Measurements from ENCODE around the gene CMTR1.

DNA sequence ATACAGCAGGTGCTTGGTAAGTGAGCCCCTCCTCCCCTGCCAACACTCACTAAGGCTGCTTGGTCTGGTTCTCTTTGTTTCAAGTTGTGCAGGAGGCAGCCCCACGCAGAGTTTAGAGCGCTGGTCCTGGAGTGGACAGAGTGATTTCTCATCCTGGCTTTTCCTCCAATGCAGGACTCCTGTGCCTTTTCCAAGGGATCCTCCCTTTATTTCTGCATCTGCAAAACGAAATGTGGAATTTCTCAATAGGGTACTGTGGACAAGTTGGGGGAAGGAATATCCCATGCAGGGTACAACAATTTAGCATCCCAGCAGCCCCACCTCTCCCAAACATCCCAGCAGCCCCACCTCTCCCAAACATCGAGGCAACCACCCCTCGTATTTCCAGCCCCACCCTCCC, 97.3 kb downstream of the CMTR1 start:
- TF ChIP-seq CHD2 (IDR thresholded peaks at IDR 0.05; ENCODE audit: borderline replicate concordance, low read depth, low read length) (no peak), POLR2A (IDR thresholded peaks at IDR 0.05; ENCODE audit: low read depth, low read length) (no peak), CHD1 (IDR thresholded peaks at IDR 0.05; ENCODE audit: low read depth, low read length) (no peak), POLR2AphosphoS5 (IDR thresholded peaks at IDR 0.05; ENCODE audit: low read length) (no peak), SUZ12 (IDR thresholded peaks at IDR 0.05; ENCODE audit: unreplicated experiment) (no peak), BHLHE40 (IDR thresholded peaks at IDR 0.05; ENCODE audit: borderline replicate concordance in 1 of 2, low read depth in 2 of 2, low read length in 1 of 2) (no peak)
- TF ChIP-seq, protein P1, sequence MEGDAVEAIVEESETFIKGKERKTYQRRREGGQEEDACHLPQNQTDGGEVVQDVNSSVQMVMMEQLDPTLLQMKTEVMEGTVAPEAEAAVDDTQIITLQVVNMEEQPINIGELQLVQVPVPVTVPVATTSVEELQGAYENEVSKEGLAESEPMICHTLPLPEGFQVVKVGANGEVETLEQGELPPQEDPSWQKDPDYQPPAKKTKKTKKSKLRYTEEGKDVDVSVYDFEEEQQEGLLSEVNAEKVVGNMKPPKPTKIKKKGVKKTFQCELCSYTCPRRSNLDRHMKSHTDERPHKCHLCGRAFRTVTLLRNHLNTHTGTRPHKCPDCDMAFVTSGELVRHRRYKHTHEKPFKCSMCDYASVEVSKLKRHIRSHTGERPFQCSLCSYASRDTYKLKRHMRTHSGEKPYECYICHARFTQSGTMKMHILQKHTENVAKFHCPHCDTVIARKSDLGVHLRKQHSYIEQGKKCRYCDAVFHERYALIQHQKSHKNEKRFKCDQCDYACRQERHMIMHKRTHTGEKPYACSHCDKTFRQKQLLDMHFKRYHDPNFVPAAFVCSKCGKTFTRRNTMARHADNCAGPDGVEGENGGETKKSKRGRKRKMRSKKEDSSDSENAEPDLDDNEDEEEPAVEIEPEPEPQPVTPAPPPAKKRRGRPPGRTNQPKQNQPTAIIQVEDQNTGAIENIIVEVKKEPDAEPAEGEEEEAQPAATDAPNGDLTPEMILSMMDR (IDR thresholded peaks at IDR 0.05 in 2 of 3, conservative IDR thresholded peaks at IDR 0.05 in 1 of 3; ENCODE audit: control insufficient read depth in 2 of 3, extremely low read depth in 1 of 3, insufficient read depth in 1 of 3, low read depth in 3 of 3, low read length in 3 of 3), result no peak
- TF ChIP-seq, protein P2, sequence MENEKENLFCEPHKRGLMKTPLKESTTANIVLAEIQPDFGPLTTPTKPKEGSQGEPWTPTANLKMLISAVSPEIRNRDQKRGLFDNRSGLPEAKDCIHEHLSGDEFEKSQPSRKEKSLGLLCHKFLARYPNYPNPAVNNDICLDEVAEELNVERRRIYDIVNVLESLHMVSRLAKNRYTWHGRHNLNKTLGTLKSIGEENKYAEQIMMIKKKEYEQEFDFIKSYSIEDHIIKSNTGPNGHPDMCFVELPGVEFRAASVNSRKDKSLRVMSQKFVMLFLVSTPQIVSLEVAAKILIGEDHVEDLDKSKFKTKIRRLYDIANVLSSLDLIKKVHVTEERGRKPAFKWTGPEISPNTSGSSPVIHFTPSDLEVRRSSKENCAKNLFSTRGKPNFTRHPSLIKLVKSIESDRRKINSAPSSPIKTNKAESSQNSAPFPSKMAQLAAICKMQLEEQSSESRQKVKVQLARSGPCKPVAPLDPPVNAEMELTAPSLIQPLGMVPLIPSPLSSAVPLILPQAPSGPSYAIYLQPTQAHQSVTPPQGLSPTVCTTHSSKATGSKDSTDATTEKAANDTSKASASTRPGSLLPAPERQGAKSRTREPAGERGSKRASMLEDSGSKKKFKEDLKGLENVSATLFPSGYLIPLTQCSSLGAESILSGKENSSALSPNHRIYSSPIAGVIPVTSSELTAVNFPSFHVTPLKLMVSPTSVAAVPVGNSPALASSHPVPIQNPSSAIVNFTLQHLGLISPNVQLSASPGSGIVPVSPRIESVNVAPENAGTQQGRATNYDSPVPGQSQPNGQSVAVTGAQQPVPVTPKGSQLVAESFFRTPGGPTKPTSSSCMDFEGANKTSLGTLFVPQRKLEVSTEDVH (IDR thresholded peaks at IDR 0.05; ENCODE audit: low read depth, partially characterized antibody), result no peak
- TF ChIP-seq, protein P3, sequence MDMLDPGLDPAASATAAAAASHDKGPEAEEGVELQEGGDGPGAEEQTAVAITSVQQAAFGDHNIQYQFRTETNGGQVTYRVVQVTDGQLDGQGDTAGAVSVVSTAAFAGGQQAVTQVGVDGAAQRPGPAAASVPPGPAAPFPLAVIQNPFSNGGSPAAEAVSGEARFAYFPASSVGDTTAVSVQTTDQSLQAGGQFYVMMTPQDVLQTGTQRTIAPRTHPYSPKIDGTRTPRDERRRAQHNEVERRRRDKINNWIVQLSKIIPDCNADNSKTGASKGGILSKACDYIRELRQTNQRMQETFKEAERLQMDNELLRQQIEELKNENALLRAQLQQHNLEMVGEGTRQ (IDR thresholded peaks at IDR 0.05; ENCODE audit: borderline replicate concordance, low read depth, low read length), result no peak

Measured in GM12878 (cell line).